Measurements from ENCODE around the gene CAND2. TPM values are rescaled to one million over a fixed set of nuclear protein-coding genes. Genes with fewer than 3 reads are reported as not detected.
"Not testable (repeated sequence)": the region's sequence is repeated elsewhere in the genome, so short reads cannot be mapped to it uniquely, and the experiment has no call there.

CAND2 gene
- total and polyA plus RNA-seq, 4 donors: 2.6 to 24.4 (median 14.5) TPM

GRCh38 chr3:12852201-12852600 lies 55.7 kb downstream of the CAND2 start:
- intact Hi-C loops (cut with DNase I): no loop called here

GRCh38 chr3:12853847-12854246 lies 57.4 kb downstream of the CAND2 start:
- H3K36me3 ChIP-seq (ENCODE audit: control insufficient read depth in 1 of 2, insufficient read depth in 2 of 2, low read length in 1 of 2); intact Hi-C loops (cut with DNase I); H3K4me1 ChIP-seq (ENCODE audit: control insufficient read depth in 1 of 2, insufficient read depth in 2 of 2, low read length in 2 of 2); H3K9me3 ChIP-seq (ENCODE audit: control insufficient read depth, low read length); H3K27ac ChIP-seq (ENCODE audit: low read depth in 1 of 2, low read length in 2 of 2); ATAC-seq (ENCODE audit: low FRiP score); DNase-seq; H3K4me3 ChIP-seq (ENCODE audit: low read length in 2 of 2); H3K27me3 ChIP-seq (ENCODE audit: control insufficient read depth in 1 of 2, insufficient read depth in 2 of 2, low read length in 1 of 2): not testable (repeated sequence)
- 72 to 75% methylated on average over 2 of the region's 2 CpGs for WGBS, 2 donors

More at GRCh38 chr3:12852201-12852600, 55.7 kb downstream of the CAND2 start:
- 74 to 78% methylated on average over 3 of the region's 3 CpGs for WGBS, 2 donors
- Histone ChIP-seq H3K4me1 (ENCODE audit: control insufficient read depth in 1 of 2, insufficient read depth in 2 of 2, low read length in 2 of 2) (no peaks in the 10 kb centered on the region), H3K27me3 (ENCODE audit: control insufficient read depth in 1 of 2, insufficient read depth in 2 of 2, low read length in 1 of 2) (no peaks in the 10 kb centered on the region), H3K36me3 (ENCODE audit: control insufficient read depth in 1 of 2, insufficient read depth in 2 of 2, low read length in 1 of 2) (no peaks in the 10 kb centered on the region), H3K27ac (ENCODE audit: low read depth in 1 of 2, low read length in 2 of 2) (no peak overlapping the region), H3K4me3 (ENCODE audit: low read length in 2 of 2) (no peak overlapping the region), H3K9me3 (ENCODE audit: control insufficient read depth, low read length) (no peaks in the 10 kb centered on the region)
- DNase-seq: no peak
- no peak for ATAC-seq (ENCODE audit: low FRiP score)

GRCh38 chr3:12854565-12854964 lies 58.1 kb downstream of the CAND2 start:
- H3K27me3 ChIP-seq (ENCODE audit: control insufficient read depth in 1 of 2, insufficient read depth in 2 of 2, low read length in 1 of 2): no peaks in the 10 kb centered on the region
- no peaks in the 10 kb centered on the region for H3K4me1 ChIP-seq (ENCODE audit: control insufficient read depth in 1 of 2, insufficient read depth in 2 of 2, low read length in 2 of 2)
- no peak for ATAC-seq (ENCODE audit: low FRiP score)
- H3K36me3 ChIP-seq (ENCODE audit: control insufficient read depth in 1 of 2, insufficient read depth in 2 of 2, low read length in 1 of 2): no peaks in the 10 kb centered on the region
- no peak overlapping the region for H3K4me3 ChIP-seq (ENCODE audit: low read length in 2 of 2)
- intact Hi-C loops (cut with DNase I): no loop called here
- H3K27ac ChIP-seq (ENCODE audit: low read depth in 1 of 2, low read length in 2 of 2): no peak overlapping the region
- DNase-seq: no peak
- 83 to 84% methylated on average over 4 of the region's 4 CpGs for WGBS, 2 donors
- H3K9me3 ChIP-seq (ENCODE audit: control insufficient read depth, low read length): no peaks in the 10 kb centered on the region

DNA sequence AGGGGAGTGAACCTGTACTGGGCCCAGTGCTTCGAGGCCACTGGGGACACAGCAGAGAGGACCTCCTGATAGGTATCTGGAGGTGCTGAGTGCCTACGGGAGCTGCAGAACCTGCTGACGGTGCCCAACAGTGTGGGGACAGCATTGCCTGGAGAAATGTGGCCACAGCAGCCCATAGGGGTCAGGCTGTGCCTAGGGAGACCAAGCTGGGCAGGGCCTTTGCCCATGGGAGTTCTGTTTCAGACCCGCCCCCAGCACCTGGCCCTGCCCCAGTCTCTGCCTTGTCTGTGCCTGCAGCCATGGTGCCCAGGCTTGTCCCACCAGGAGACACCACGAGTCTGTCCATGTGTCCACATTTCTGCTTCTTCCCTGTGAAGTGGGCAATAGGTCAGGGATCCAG lies 60.1 kb downstream of the CAND2 start:
- DNase-seq (peak in 1 of 2 donors; percentile 62), ATAC-seq (ENCODE audit: low FRiP score) (no peak)
- WGBS, 2 donors: 93 to 96% methylated on average over 5 of the region's 5 CpGs
- Histone ChIP-seq H3K9me3 (ENCODE audit: control insufficient read depth, low read length) (no peaks in the 10 kb centered on the region), H3K27me3 (ENCODE audit: control insufficient read depth in 1 of 2, insufficient read depth in 2 of 2, low read length in 1 of 2) (no peaks in the 10 kb centered on the region), H3K4me3 (ENCODE audit: low read length in 2 of 2) (no peak overlapping the region), H3K4me1 (ENCODE audit: control insufficient read depth in 1 of 2, insufficient read depth in 2 of 2, low read length in 2 of 2) (no peaks in the 10 kb centered on the region), H3K27ac (ENCODE audit: low read depth in 1 of 2, low read length in 2 of 2) (no peak overlapping the region), H3K36me3 (ENCODE audit: control insufficient read depth in 1 of 2, insufficient read depth in 2 of 2, low read length in 1 of 2) (no peaks in the 10 kb centered on the region)
- intact Hi-C loops (cut with DNase I): no loop called here

- no peak for ATAC-seq (ENCODE audit: low FRiP score)
- intact Hi-C loops (cut with DNase I): no loop called here
Measured at GRCh38 chr3:12859840-12860239, 63.4 kb downstream of the CAND2 start.

DNA sequence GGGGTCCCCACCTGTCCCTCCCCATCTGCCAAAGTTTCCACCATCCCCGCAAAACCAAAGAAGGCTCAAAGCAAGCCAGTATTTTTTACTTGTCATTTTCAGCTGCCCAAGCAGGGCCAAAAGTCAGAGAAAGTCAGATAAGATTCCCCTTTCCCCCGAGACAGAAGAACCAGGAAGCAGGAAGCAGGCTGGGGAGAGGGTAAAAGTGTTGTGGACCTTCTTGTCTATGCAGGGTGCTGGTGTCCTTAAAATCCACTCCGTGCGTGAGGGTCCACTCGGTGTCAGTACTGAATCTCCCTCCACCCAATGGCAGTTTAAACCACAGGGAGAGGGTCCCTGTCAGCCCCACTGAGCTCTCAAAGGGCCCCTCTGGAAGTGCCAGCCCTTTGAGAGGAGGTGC lies 65.1 kb downstream of the CAND2 start:
- Histone ChIP-seq H3K27me3 (ENCODE audit: control insufficient read depth in 1 of 2, insufficient read depth in 2 of 2, low read length in 1 of 2) (no peaks in the 10 kb centered on the region), H3K9me3 (ENCODE audit: control insufficient read depth, low read length) (no peaks in the 10 kb centered on the region), H3K36me3 (ENCODE audit: control insufficient read depth in 1 of 2, insufficient read depth in 2 of 2, low read length in 1 of 2) (no peaks in the 10 kb centered on the region), H3K4me1 (ENCODE audit: control insufficient read depth in 1 of 2, insufficient read depth in 2 of 2, low read length in 2 of 2) (no peaks in the 10 kb centered on the region), H3K27ac (ENCODE audit: low read depth in 1 of 2, low read length in 2 of 2) (no peak overlapping the region), H3K4me3 (ENCODE audit: low read length in 2 of 2) (no peak overlapping the region)
- whole genome bisulfite sequencing, 2 donors: 89 to 90% methylated on average over 5 of the region's 5 CpGs
- intact Hi-C loops (cut with DNase I): no loop called here
- DNase-seq: no peak
- ATAC-seq (ENCODE audit: low FRiP score): no peak

More at GRCh38 chr3:12859840-12860239, 63.4 kb downstream of the CAND2 start:
- no peak overlapping the region for H3K4me3 ChIP-seq (ENCODE audit: low read length in 2 of 2)
- 89 to 90% methylated on average over 7 of the region's 7 CpGs for WGBS, 2 donors
- H3K27ac ChIP-seq (ENCODE audit: low read depth in 1 of 2, low read length in 2 of 2): no peak overlapping the region
- no peaks in the 10 kb centered on the region for H3K36me3 ChIP-seq (ENCODE audit: control insufficient read depth in 1 of 2, insufficient read depth in 2 of 2, low read length in 1 of 2)
- H3K27me3 ChIP-seq (ENCODE audit: control insufficient read depth in 1 of 2, insufficient read depth in 2 of 2, low read length in 1 of 2): no peaks in the 10 kb centered on the region
- DNase-seq: peak in 1 of 2 donors; percentile 17
- no peaks in the 10 kb centered on the region for H3K4me1 ChIP-seq (ENCODE audit: control insufficient read depth in 1 of 2, insufficient read depth in 2 of 2, low read length in 2 of 2)
- no peaks in the 10 kb centered on the region for H3K9me3 ChIP-seq (ENCODE audit: control insufficient read depth, low read length)

GRCh38 chr3:12862387-12862786 lies 65.9 kb downstream of the CAND2 start:
- no peaks in the 10 kb centered on the region for H3K9me3 ChIP-seq (ENCODE audit: control insufficient read depth, low read length)
- no peaks in the 10 kb centered on the region for H3K27me3 ChIP-seq (ENCODE audit: control insufficient read depth in 1 of 2, insufficient read depth in 2 of 2, low read length in 1 of 2)
- intact Hi-C loops (cut with DNase I): no loop called here
- 94 to 96% methylated on average over 8 of the region's 8 CpGs for WGBS, 2 donors
- DNase-seq (no peak), ATAC-seq (ENCODE audit: low FRiP score) (no peak)
- H3K4me3 ChIP-seq (ENCODE audit: low read length in 2 of 2): no peak overlapping the region
- H3K27ac ChIP-seq (ENCODE audit: low read depth in 1 of 2, low read length in 2 of 2): no peak overlapping the region
- no peaks in the 10 kb centered on the region for H3K36me3 ChIP-seq (ENCODE audit: control insufficient read depth in 1 of 2, insufficient read depth in 2 of 2, low read length in 1 of 2)
- H3K4me1 ChIP-seq (ENCODE audit: control insufficient read depth in 1 of 2, insufficient read depth in 2 of 2, low read length in 2 of 2): no peaks in the 10 kb centered on the region

DNA sequence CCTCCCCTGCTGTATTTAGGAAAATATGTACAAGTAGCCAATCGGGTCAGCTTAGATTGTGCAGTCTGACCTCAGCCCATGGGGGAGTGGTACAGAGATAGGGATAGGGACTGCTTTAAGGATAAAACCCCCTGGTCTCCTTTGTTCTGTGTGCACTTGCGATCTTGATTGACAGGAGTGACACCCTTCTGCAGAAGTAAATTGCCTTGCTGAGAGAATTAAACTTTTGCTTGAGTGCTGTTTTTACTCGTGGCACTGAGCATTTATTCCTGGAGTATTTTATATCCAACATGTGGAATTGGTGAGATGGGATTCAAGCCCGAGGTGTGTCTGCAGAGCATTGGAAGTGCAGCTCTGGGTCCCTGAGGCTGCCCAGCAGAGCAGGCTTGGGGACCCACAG lies 68.8 kb downstream of the CAND2 start:
- H3K4me3 ChIP-seq (ENCODE audit: low read length in 2 of 2): no peak overlapping the region
- 90 to 91% methylated on average over 4 of the region's 4 CpGs for WGBS, 2 donors

GRCh38 chr3:12866836-12867235 lies 70.4 kb downstream of the CAND2 start:
- WGBS, 2 donors: 80 to 87% methylated on average over 6 of the region's 6 CpGs
- H3K36me3 ChIP-seq (ENCODE audit: control insufficient read depth in 1 of 2, insufficient read depth in 2 of 2, low read length in 1 of 2): no peaks in the 10 kb centered on the region
- no peak overlapping the region for H3K27ac ChIP-seq (ENCODE audit: low read depth in 1 of 2, low read length in 2 of 2)
- H3K27me3 ChIP-seq (ENCODE audit: control insufficient read depth in 1 of 2, insufficient read depth in 2 of 2, low read length in 1 of 2): no peaks in the 10 kb centered on the region
- ATAC-seq (ENCODE audit: low FRiP score) (no peak), DNase-seq (peak in 1 of 2 donors; percentile 61)
- H3K4me3 ChIP-seq (ENCODE audit: low read length in 2 of 2): no peak overlapping the region
- H3K9me3 ChIP-seq (ENCODE audit: control insufficient read depth, low read length): no peaks in the 10 kb centered on the region
- intact Hi-C loops (cut with DNase I): loop anchor here in 1 of 2 donors (5.0 kb wide), 1 partner anchor 120 kb away; no protein-coding TSS in a partner anchor
- no peaks in the 10 kb centered on the region for H3K4me1 ChIP-seq (ENCODE audit: control insufficient read depth in 1 of 2, insufficient read depth in 2 of 2, low read length in 2 of 2)

More for the DNA sequence above, 68.8 kb downstream of the CAND2 start:
- Histone ChIP-seq H3K4me1 (ENCODE audit: control insufficient read depth in 1 of 2, insufficient read depth in 2 of 2, low read length in 2 of 2) (no peaks in the 10 kb centered on the region), H3K27ac (ENCODE audit: low read depth in 1 of 2, low read length in 2 of 2) (no peak overlapping the region), H3K27me3 (ENCODE audit: control insufficient read depth in 1 of 2, insufficient read depth in 2 of 2, low read length in 1 of 2) (no peaks in the 10 kb centered on the region), H3K9me3 (ENCODE audit: control insufficient read depth, low read length) (no peaks in the 10 kb centered on the region), H3K36me3 (ENCODE audit: control insufficient read depth in 1 of 2, insufficient read depth in 2 of 2, low read length in 1 of 2) (no peaks in the 10 kb centered on the region)
- ATAC-seq (ENCODE audit: low FRiP score): no peak
- intact Hi-C loops (cut with DNase I): loop anchor here in 1 of 2 donors (5.0 kb wide), 1 partner anchor 122 kb away; no protein-coding TSS in a partner anchor
- DNase-seq: no peak

Measured in aorta (tissue), 5 donors.